K562 (cell line): Measurements from ENCODE around the gene ACKR1. TPM values are rescaled to one million over a fixed set of nuclear protein-coding genes. Genes with fewer than 3 reads are reported as not detected.

ENCODE experiments used
- ATAC-seq: fragments of 200-7000 bp; cut with Tn5 transposase; 3 replicates; pipeline ENCODE4 v1.9.1; 2020; ENCODE audit warnings: moderate library complexity
- BruUV-seq: library from RNA; stranded (reverse); fragments of 400-500 nt; replicated peaks from 2 replicates; lab custom pipeline; 2021; lab: Mats Ljungman, UMichigan
- CTCF ChIA-PET: fragments of 300-600 bp; formaldehyde crosslinking; extraction: SDS; loops from one replicate; lab custom pipeline; 2021; ENCODE audit warnings: low intra/inter-chr PET ratio; lab: Yijun Ruan, JAX
- POLR2A ChIA-PET: fragments of 300-600, 350-650 bp; sonication (Branson Sonifier 250); formaldehyde crosslinking; extraction: SDS; loops from one replicate; lab custom pipeline; 2021; ENCODE audit warnings: antibody characterized with exemption, inconsistent platforms; lab: Yijun Ruan, JAX
- DNase-seq, 4 experiments: peaks; one replicate each; pipeline versions ENCODE4 v3.0.0 to v3.0.0-alpha.2; 2011 to 2018; ENCODE audit warnings: low spot score in 3 of 4, mixed read lengths in 3 of 4; ENCODE audit errors: extremely low read depth in 1 of 4
- FAIRE-seq: peaks from 2 replicates; lab custom pipeline; 2011; peaks lifted over from hg19 to GRCh38; lab: Jason Lieb, UNC
- H2AFZ ChIP-seq: 2 replicates; pipeline ENCODE4 v1.6.0; 2011; ENCODE audit warnings: low read depth, low read length, control low read depth, inconsistent platforms
- H3K27ac ChIP-seq: fragments of 200-600 bp; 3 replicates; pipeline ENCODE4 v1.8.0; 2011; ENCODE audit warnings: low read depth, mild to moderate bottlenecking, control low read depth, inconsistent platforms, low read length, moderate library complexity, mixed read lengths; ENCODE audit errors: extremely low read depth
- H3K27me3 ChIP-seq, 2 experiments: fragments of 300-600 bp in 1 of 2; 2 replicates in 1 of 2; 3 replicates in 1 of 2; pipeline versions ENCODE4 v1.6.0 to v1.8.0; 2011; ENCODE audit warnings: inconsistent platforms in 2 of 2, low read length in 2 of 2, mild to moderate bottlenecking in 1 of 2, mixed read lengths in 1 of 2, moderate library complexity in 1 of 2; ENCODE audit not compliant: control insufficient read depth in 2 of 2, insufficient read depth in 2 of 2
- H3K36me3 ChIP-seq: fragments of 300-600 bp; 3 replicates; pipeline ENCODE4 v1.8.0; 2011; ENCODE audit warnings: mild to moderate bottlenecking, low read length, inconsistent platforms; ENCODE audit not compliant: control insufficient read depth, insufficient read depth
- H3K4me1 ChIP-seq, 2 experiments: fragments of 200-600 bp in 1 of 2; replicated peaks in 1 of 2; 2 replicates in 1 of 2; 3 replicates in 1 of 2; pipeline versions ENCODE4 v1.5.1 to v1.8.0; 2011; ENCODE audit warnings: inconsistent platforms in 2 of 2, low read length in 2 of 2, mild to moderate bottlenecking in 1 of 2, mixed read lengths in 1 of 2, moderate library complexity in 1 of 2; ENCODE audit not compliant: control insufficient read depth in 2 of 2, insufficient read depth in 2 of 2
- H3K4me2 ChIP-seq: 2 replicates; pipeline ENCODE4 v1.6.1; 2011; ENCODE audit warnings: low read length, control low read depth, inconsistent platforms, mixed read lengths; ENCODE audit not compliant: insufficient read depth
- H3K4me3 ChIP-seq: fragments of 200-600 bp; sonication (generic), shearing (Covaris generic); 2 replicates; pipeline ENCODE4 v1.5.1; 2016; ENCODE audit warnings: control low read depth, inconsistent platforms
- H3K79me2 ChIP-seq: fragments of 200-600 bp; 3 replicates; pipeline ENCODE4 v1.8.0; 2011; ENCODE audit warnings: low read length, inconsistent platforms; ENCODE audit not compliant: control insufficient read depth, insufficient read depth
- H3K9ac ChIP-seq, 2 experiments: 2 replicates each; pipeline versions ENCODE4 v1.6.0 to v1.6.1; 2011; ENCODE audit warnings: low read depth in 2 of 2, low read length in 2 of 2, control low read depth in 1 of 2, inconsistent platforms in 1 of 2, mild to moderate bottlenecking in 1 of 2, mixed read lengths in 1 of 2; ENCODE audit not compliant: insufficient read depth in 1 of 2
- H3K9me1 ChIP-seq: one replicate; pipeline ENCODE4 v1.6.0; 2011; ENCODE audit warnings: inconsistent platforms, mild to moderate bottlenecking, low read length, moderate library complexity; ENCODE audit not compliant: control insufficient read depth, insufficient read depth
- H3K9me3 ChIP-seq: replicated peaks from 2 replicates; pipeline ENCODE4 v1.5.1; 2011; ENCODE audit warnings: low read depth, low read length, inconsistent platforms; ENCODE audit not compliant: control insufficient read depth, insufficient read depth
- H4K20me1 ChIP-seq: replicated peaks from 2 replicates; pipeline ENCODE4 v1.6.1; 2011; ENCODE audit warnings: low read length, inconsistent platforms, mixed read lengths; ENCODE audit not compliant: control insufficient read depth, insufficient read depth
- CXXC5 ChIP-seq: fragments of 250-450 bp; sonication (Bioruptor Pico); IDR thresholded peaks from 2 replicates; pipeline ENCODE4 v1.8.0; 2022; ENCODE audit warnings: inconsistent platforms, mild to moderate bottlenecking, moderate library complexity
- ESRRA ChIP-seq: fragments of 450-650 bp; IDR thresholded peaks from 2 replicates; pipeline ENCODE4 v1.6.1; 2014; ENCODE audit warnings: low read depth, mild to moderate bottlenecking, moderate library complexity, borderline replicate concordance
- FOXK2 ChIP-seq, 2 experiments: fragments of 450-650 bp; IDR thresholded peaks in 1 of 2; conservative IDR thresholded peaks in 1 of 2; 2 replicates each; pipeline ENCODE4 v1.6.1; 2016; ENCODE audit warnings: low read depth in 2 of 2, mild to moderate bottlenecking in 1 of 2
- HNRNPK ChIP-seq: fragments of 200-400 bp; formaldehyde crosslinking; IDR thresholded peaks from one replicate; pipeline ENCODE4 v1.6.1; 2018; ENCODE audit warnings: mild to moderate bottlenecking, low read depth, low read length; ENCODE audit not compliant: poor library complexity, severe bottlenecking
- KDM5B ChIP-seq: fragments of 200-600 bp; sonication (generic); IDR thresholded peaks from 2 replicates; pipeline ENCODE4 v1.6.1; 2012; ENCODE audit warnings: low read depth, mild to moderate bottlenecking, moderate library complexity, low read length, control low read depth, inconsistent platforms; ENCODE audit not compliant: insufficient replicate concordance
- RBBP5 ChIP-seq: fragments of 200-600 bp; sonication (generic); IDR thresholded peaks from 2 replicates; pipeline ENCODE4 v1.6.1; 2012; ENCODE audit warnings: borderline replicate concordance, mild to moderate bottlenecking, low read length, control low read depth, inconsistent platforms; ENCODE audit not compliant: insufficient read depth, poor library complexity, severe bottlenecking
- SNIP1 ChIP-seq: fragments of 450-650 bp; IDR thresholded peaks from 2 replicates; pipeline ENCODE4 v1.7.1; 2017; ENCODE audit warnings: low read depth, mild to moderate bottlenecking
- ZNF121 ChIP-seq: sonication (generic); formaldehyde crosslinking; conservative IDR thresholded peaks from 2 replicates; pipeline ENCODE4 v1.8.0; 2022; ENCODE audit warnings: missing genetic modification reagents
- ZNF232 ChIP-seq: sonication (generic); formaldehyde crosslinking; IDR thresholded peaks from 2 replicates; pipeline ENCODE4 v1.8.0; 2022; ENCODE audit warnings: mild to moderate bottlenecking, missing genetic modification reagents
- WGBS: fragments of 100-300 bp; shearing (Covaris generic); methylation state at CpG from one replicate; pipeline ENCODE4 v1.1.6; 2016; ENCODE audit warnings: low coverage, mixed read lengths; ENCODE audit not compliant: insufficient coverage; ENCODE audit errors: missing lambda C conversion rate; 5-methylcytosine and 5-hydroxymethylcytosine counted together
- in situ Hi-C: fragments of 300-500 bp; cut with MboI; formaldehyde crosslinking; loops from 4 replicates; pipeline ENCODE4 v1.15.0; 2018; ENCODE audit warnings: inconsistent platforms, mixed read lengths
- intact Hi-C: fragments of 100-400 bp; cut with micrococcal nuclease; formaldehyde crosslinking; loops from 2 replicates; pipeline ENCODE4 v1.14.2; 2022
- polyA plus RNA-seq, 8 experiments: library from polyadenylated mRNA; depleted of rRNA in 4 of 8; stranded (reverse) in 5 of 8; unstranded in 3 of 8; fragments of >200 nt; fragmentation: Nextera tagmentation in 2 of 8; fragmentation: Illumina TruSeq in 1 of 8; extraction: Ambion mirVana in 2 of 8; extraction: Trizol in 1 of 8; gene quantifications; 2 replicates each; pipeline versions ENCODE4 v1.2.1 to v1.2.3, GENCODE V29; 2011 to 2014; ENCODE audit warnings: inconsistent platforms in 1 of 8, missing spikeins in 1 of 8
- total RNA-seq, 7 experiments: library from RNA; depleted of rRNA in 6 of 7; stranded (reverse); fragments of >200 nt in 6 of 7; fragmentation: Illumina TruSeq in 2 of 7; extraction: Trizol in 2 of 7; gene quantifications; 2 replicates each; pipeline versions ENCODE4 v1.2.1 to v1.2.3, GENCODE V29; 2011 to 2021; ENCODE audit warnings: low replicate concordance in 1 of 7
- TF ChIP-seq, protein P1 (sequence below): sonication (generic); formaldehyde crosslinking; IDR thresholded peaks from 2 replicates; pipeline ENCODE4 v1.8.0; 2023; ENCODE audit warnings: mild to moderate bottlenecking, missing genetic modification reagents
- TF ChIP-seq, protein P2 (sequence below), 2 experiments: fragments of 450-650 bp; IDR thresholded peaks; 2 replicates each; pipeline ENCODE4 v1.6.1; 2018; ENCODE audit warnings: mild to moderate bottlenecking in 2 of 2, low read depth in 1 of 2; ENCODE audit not compliant: partially characterized antibody in 2 of 2

The ACKR1 gene
- total and polyA plus RNA-seq, 9 of the 15 experiments (the other 6 are each of a cell fraction or from before 2014, with no cell fraction given) = 0.07 to 0.64 (median 0.18) TPM

DNA sequence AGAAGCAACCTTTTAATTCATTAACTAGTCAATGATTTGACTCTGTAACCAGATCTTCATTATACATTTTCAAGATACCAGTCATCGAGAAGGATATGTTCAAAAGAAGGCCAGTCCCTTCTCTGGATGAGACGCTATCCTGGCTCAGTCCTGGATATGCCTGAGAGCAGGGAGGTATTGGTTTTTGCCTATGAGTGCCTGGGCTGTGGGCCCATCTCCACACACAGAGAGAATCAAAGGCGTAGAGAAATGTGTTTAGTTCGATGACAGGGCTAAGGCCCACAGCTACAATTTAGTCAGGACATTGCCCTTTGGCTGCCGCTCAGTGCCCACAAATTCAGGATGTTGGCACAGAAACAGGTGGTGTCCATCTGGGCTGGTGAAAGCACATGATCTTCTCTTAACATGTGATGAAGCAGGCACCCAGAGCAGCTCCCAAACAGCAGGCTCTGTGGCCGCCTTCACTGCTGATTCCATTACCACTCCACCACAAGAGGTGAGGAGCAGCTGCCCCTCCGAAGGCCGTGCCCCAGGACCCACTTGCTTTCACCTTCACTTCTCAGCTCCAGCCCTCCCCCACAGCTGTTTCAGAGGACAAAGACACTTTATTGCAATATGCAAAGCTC lies 24.7 kb downstream of the ACKR1 start:
- TF ChIP-seq HNRNPK (no peak), ZNF121 (no peak), KDM5B (no peak), CXXC5 (CRISPR knock-in tag) (no peak), ZNF232 (CRISPR knock-in tag) (no peak), RBBP5 (no peak), SNIP1 (no peak), FOXK2 (conservative IDR thresholded peaks at IDR 0.05 in 1 of 2, IDR thresholded peaks at IDR 0.05 in 1 of 2; ENCODE audit: low read depth in 2 of 2) (no peak), ESRRA (no peak)
- TF ChIP-seq, protein P1, sequence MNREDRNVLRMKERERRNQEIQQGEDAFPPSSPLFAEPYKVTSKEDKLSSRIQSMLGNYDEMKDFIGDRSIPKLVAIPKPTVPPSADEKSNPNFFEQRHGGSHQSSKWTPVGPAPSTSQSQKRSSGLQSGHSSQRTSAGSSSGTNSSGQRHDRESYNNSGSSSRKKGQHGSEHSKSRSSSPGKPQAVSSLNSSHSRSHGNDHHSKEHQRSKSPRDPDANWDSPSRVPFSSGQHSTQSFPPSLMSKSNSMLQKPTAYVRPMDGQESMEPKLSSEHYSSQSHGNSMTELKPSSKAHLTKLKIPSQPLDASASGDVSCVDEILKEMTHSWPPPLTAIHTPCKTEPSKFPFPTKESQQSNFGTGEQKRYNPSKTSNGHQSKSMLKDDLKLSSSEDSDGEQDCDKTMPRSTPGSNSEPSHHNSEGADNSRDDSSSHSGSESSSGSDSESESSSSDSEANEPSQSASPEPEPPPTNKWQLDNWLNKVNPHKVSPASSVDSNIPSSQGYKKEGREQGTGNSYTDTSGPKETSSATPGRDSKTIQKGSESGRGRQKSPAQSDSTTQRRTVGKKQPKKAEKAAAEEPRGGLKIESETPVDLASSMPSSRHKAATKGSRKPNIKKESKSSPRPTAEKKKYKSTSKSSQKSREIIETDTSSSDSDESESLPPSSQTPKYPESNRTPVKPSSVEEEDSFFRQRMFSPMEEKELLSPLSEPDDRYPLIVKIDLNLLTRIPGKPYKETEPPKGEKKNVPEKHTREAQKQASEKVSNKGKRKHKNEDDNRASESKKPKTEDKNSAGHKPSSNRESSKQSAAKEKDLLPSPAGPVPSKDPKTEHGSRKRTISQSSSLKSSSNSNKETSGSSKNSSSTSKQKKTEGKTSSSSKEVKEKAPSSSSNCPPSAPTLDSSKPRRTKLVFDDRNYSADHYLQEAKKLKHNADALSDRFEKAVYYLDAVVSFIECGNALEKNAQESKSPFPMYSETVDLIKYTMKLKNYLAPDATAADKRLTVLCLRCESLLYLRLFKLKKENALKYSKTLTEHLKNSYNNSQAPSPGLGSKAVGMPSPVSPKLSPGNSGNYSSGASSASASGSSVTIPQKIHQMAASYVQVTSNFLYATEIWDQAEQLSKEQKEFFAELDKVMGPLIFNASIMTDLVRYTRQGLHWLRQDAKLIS (CRISPR knock-in tag) = no peak
- TF ChIP-seq, protein P2, sequence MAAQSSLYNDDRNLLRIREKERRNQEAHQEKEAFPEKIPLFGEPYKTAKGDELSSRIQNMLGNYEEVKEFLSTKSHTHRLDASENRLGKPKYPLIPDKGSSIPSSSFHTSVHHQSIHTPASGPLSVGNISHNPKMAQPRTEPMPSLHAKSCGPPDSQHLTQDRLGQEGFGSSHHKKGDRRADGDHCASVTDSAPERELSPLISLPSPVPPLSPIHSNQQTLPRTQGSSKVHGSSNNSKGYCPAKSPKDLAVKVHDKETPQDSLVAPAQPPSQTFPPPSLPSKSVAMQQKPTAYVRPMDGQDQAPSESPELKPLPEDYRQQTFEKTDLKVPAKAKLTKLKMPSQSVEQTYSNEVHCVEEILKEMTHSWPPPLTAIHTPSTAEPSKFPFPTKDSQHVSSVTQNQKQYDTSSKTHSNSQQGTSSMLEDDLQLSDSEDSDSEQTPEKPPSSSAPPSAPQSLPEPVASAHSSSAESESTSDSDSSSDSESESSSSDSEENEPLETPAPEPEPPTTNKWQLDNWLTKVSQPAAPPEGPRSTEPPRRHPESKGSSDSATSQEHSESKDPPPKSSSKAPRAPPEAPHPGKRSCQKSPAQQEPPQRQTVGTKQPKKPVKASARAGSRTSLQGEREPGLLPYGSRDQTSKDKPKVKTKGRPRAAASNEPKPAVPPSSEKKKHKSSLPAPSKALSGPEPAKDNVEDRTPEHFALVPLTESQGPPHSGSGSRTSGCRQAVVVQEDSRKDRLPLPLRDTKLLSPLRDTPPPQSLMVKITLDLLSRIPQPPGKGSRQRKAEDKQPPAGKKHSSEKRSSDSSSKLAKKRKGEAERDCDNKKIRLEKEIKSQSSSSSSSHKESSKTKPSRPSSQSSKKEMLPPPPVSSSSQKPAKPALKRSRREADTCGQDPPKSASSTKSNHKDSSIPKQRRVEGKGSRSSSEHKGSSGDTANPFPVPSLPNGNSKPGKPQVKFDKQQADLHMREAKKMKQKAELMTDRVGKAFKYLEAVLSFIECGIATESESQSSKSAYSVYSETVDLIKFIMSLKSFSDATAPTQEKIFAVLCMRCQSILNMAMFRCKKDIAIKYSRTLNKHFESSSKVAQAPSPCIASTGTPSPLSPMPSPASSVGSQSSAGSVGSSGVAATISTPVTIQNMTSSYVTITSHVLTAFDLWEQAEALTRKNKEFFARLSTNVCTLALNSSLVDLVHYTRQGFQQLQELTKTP (IDR thresholded peaks at IDR 0.05; ENCODE audit: low read depth in 1 of 2, partially characterized antibody in 2 of 2) = no peak
- POLR2A ChIA-PET = no interaction called here
- intact Hi-C loops (no loop called here), in situ Hi-C loops (no loop called here)
- Histone ChIP-seq H3K9me1 (no peaks in the 10 kb centered on the region), H3K27ac (no peak overlapping the region), H3K27me3 (no peaks in the 10 kb centered on the region), H3K9me3 (no peaks in the 10 kb centered on the region), H3K36me3 (no peaks in the 10 kb centered on the region), H3K9ac (no peak overlapping the region), H3K79me2 (no peaks in the 10 kb centered on the region), H3K4me1 (no peaks in the 10 kb centered on the region), H4K20me1 (no peaks in the 10 kb centered on the region), H3K4me3 (no peak overlapping the region), H2AFZ (no peak overlapping the region), H3K4me2 (no peak overlapping the region)
- ATAC-seq (no peak), DNase-seq (no peak), FAIRE-seq (no peak)
- no TSS peak for BruUV-seq
- WGBS = 4% methylated on average over 8 of the region's 8 CpGs
- CTCF ChIA-PET = no interaction called here
